GM12865 (cell line): ENCODE results near the gene S100Z.

ENCODE experiments used
- DNase-seq: peaks from one replicate; pipeline ENCODE4 v3.0.0; 2010; ENCODE audit warnings: low read depth
- H3K4me3 ChIP-seq: 2 replicates; pipeline ENCODE4 v1.5.1; 2011; ENCODE audit warnings: mild to moderate bottlenecking, low read depth, low read length, control low read depth
- CTCF ChIP-seq: IDR thresholded peaks from 2 replicates; pipeline ENCODE4 v1.5.1; 2011; ENCODE audit warnings: low read length, control low read depth, low read depth, inconsistent platforms; ENCODE audit not compliant: insufficient read depth; ENCODE audit errors: missing control alignments

S100Z gene

GRCh38 chr5:76831110-76831452 lies 18.7 kb upstream of the S100Z start:
- H3K4me3 ChIP-seq, result no peak overlapping the region
- TF ChIP-seq CTCF, result no peak
- peak; percentile 54 for DNase-seq

DNA sequence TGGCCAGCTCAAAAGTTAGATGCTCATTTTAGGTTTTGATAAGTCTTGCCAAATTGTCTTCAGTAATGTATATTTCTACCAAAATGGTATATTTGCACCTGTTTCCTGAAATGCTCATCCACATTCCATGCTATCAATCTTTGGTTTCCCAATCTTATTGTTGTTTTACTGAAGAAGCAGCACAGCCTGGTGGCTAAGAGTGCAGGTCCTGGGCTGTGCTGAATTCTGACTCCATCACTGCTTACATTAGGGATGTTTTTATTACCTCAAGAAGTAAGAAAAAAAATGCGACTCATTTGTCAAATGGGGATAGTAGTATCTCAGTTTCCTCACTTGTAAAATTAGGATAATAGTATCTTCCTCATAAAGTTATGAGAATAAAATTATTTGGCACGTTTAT lies 13.6 kb upstream of the S100Z start:
- H3K4me3 ChIP-seq, result no peak overlapping the region
- DNase-seq, result no peak
- no peak for TF ChIP-seq CTCF

- H3K4me3 ChIP-seq, result no peak overlapping the region
- TF ChIP-seq CTCF, result no peak
- DNase-seq, result no peak
These were observed 13.2 kb upstream of the S100Z start for GRCh38 chr5:76836585-76836984.

DNA sequence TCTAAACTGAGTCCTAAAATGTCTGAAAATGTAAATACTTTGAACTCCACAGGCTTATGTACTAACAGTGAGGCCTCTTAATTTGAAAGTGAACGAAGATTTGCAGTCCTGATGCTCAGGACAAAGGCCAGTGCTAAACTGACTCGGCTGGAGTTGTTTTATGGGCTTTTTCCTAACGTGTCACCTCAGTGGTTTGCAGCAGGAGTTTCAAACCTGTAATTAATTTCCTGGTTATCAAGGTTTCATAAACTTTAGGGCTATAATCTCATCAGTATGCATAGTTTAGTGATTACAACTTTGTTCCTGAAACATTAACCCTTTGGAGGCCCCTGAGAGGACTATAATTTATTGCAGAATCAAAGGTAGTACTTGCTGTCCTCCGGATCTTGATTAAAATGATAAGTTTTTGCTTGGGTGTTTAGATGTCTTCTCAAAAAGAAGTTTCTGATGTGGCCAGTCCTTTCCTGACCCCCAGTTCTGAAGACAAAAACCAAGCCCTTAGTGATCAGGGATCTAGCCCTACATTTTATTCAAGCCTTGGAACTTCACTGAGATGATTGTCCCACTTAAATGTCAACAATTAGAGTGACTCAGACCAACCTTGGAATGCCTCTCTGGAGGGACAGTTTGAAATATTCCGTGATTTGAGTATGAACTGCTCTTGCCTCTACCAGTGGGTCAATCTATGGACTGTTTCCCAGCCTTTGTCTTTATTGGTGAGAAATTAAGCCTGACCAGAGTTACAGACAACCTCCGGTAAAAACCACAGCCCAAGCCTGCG lies 11.1 kb upstream of the S100Z start:
- DNase-seq, result no peak
- no peak for TF ChIP-seq CTCF
- H3K4me3 ChIP-seq, result no peak overlapping the region

- no peak for DNase-seq
- TF ChIP-seq CTCF, result no peak
- no peak overlapping the region for H3K4me3 ChIP-seq
These were observed 8.5 kb upstream of the S100Z start for GRCh38 chr5:76841361-76841760.

DNA sequence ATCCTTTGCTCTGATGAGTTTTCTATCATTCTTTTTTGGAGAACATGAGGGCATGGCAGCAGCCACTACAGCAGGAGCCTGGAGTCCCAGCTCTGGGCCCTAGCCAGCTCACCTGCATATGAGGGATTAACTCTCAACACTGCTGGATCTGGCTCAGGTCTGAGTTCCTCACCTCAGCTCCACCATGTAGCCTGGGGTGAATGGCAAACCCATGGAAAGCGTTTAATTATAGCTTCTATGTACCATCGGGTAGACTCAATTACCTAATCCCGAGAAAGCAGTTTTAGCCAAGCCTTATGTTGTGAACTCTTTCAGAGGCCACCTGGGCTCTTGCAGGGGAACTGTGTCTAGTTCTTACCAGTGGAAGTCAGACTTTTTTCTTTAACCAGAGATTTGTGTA lies 3.9 kb upstream of the S100Z start:
- no peak for TF ChIP-seq CTCF
- no peak for DNase-seq
- H3K4me3 ChIP-seq, result no peak overlapping the region

- TF ChIP-seq CTCF, result no peak
- DNase-seq, result no peak
- no peak overlapping the region for H3K4me3 ChIP-seq
These were observed 830 bp downstream of the S100Z start for GRCh38 chr5:76850543-76851145.
